K562 (cell line): ENCODE data around the gene NRTN. TPM values are rescaled to one million over a fixed set of nuclear protein-coding genes. Genes with fewer than 3 reads are reported as not detected.

Experiments
- ATAC-seq: fragments of 200-7000 bp; cut with Tn5 transposase; 3 replicates; pipeline ENCODE4 v1.9.1; 2020; ENCODE audit warnings: moderate library complexity
- BruUV-seq: library from RNA; stranded (reverse); fragments of 400-500 nt; replicated peaks from 2 replicates; lab custom pipeline; 2021; lab: Mats Ljungman, UMichigan
- CTCF ChIA-PET: fragments of 300-600 bp; formaldehyde crosslinking; extraction: SDS; loops from one replicate; lab custom pipeline; 2021; ENCODE audit warnings: low intra/inter-chr PET ratio; lab: Yijun Ruan, JAX
- POLR2A ChIA-PET: fragments of 300-600, 350-650 bp; sonication (Branson Sonifier 250); formaldehyde crosslinking; extraction: SDS; loops from one replicate; lab custom pipeline; 2021; ENCODE audit warnings: antibody characterized with exemption, inconsistent platforms; lab: Yijun Ruan, JAX
- DNase-seq, 4 experiments: peaks; one replicate each; pipeline versions ENCODE4 v3.0.0 to v3.0.0-alpha.2; 2011 to 2018; ENCODE audit warnings: low spot score in 3 of 4, mixed read lengths in 3 of 4; ENCODE audit errors: extremely low read depth in 1 of 4
- FAIRE-seq: peaks from 2 replicates; lab custom pipeline; 2011; peaks lifted over from hg19 to GRCh38; lab: Jason Lieb, UNC
- H2AFZ ChIP-seq: 2 replicates; pipeline ENCODE4 v1.6.0; 2011; ENCODE audit warnings: low read depth, low read length, control low read depth, inconsistent platforms
- H3K27ac ChIP-seq: fragments of 200-600 bp; 3 replicates; pipeline ENCODE4 v1.8.0; 2011; ENCODE audit warnings: low read depth, mild to moderate bottlenecking, control low read depth, inconsistent platforms, low read length, moderate library complexity, mixed read lengths; ENCODE audit errors: extremely low read depth
- H3K27me3 ChIP-seq, 2 experiments: fragments of 300-600 bp in 1 of 2; 2 replicates in 1 of 2; 3 replicates in 1 of 2; pipeline versions ENCODE4 v1.6.0 to v1.8.0; 2011; ENCODE audit warnings: inconsistent platforms in 2 of 2, low read length in 2 of 2, mild to moderate bottlenecking in 1 of 2, mixed read lengths in 1 of 2, moderate library complexity in 1 of 2; ENCODE audit not compliant: control insufficient read depth in 2 of 2, insufficient read depth in 2 of 2
- H3K36me3 ChIP-seq: fragments of 300-600 bp; 3 replicates; pipeline ENCODE4 v1.8.0; 2011; ENCODE audit warnings: mild to moderate bottlenecking, low read length, inconsistent platforms; ENCODE audit not compliant: control insufficient read depth, insufficient read depth
- H3K4me1 ChIP-seq, 2 experiments: fragments of 200-600 bp in 1 of 2; replicated peaks in 1 of 2; 2 replicates in 1 of 2; 3 replicates in 1 of 2; pipeline versions ENCODE4 v1.5.1 to v1.8.0; 2011; ENCODE audit warnings: inconsistent platforms in 2 of 2, low read length in 2 of 2, mild to moderate bottlenecking in 1 of 2, mixed read lengths in 1 of 2, moderate library complexity in 1 of 2; ENCODE audit not compliant: control insufficient read depth in 2 of 2, insufficient read depth in 2 of 2
- H3K4me2 ChIP-seq: 2 replicates; pipeline ENCODE4 v1.6.1; 2011; ENCODE audit warnings: low read length, control low read depth, inconsistent platforms, mixed read lengths; ENCODE audit not compliant: insufficient read depth
- H3K4me3 ChIP-seq: fragments of 200-600 bp; sonication (generic), shearing (Covaris generic); 2 replicates; pipeline ENCODE4 v1.5.1; 2016; ENCODE audit warnings: control low read depth, inconsistent platforms
- H3K79me2 ChIP-seq: fragments of 200-600 bp; 3 replicates; pipeline ENCODE4 v1.8.0; 2011; ENCODE audit warnings: low read length, inconsistent platforms; ENCODE audit not compliant: control insufficient read depth, insufficient read depth
- H3K9ac ChIP-seq, 2 experiments: 2 replicates each; pipeline versions ENCODE4 v1.6.0 to v1.6.1; 2011; ENCODE audit warnings: low read depth in 2 of 2, low read length in 2 of 2, control low read depth in 1 of 2, inconsistent platforms in 1 of 2, mild to moderate bottlenecking in 1 of 2, mixed read lengths in 1 of 2; ENCODE audit not compliant: insufficient read depth in 1 of 2
- H3K9me1 ChIP-seq: one replicate; pipeline ENCODE4 v1.6.0; 2011; ENCODE audit warnings: inconsistent platforms, mild to moderate bottlenecking, low read length, moderate library complexity; ENCODE audit not compliant: control insufficient read depth, insufficient read depth
- H3K9me3 ChIP-seq: replicated peaks from 2 replicates; pipeline ENCODE4 v1.5.1; 2011; ENCODE audit warnings: low read depth, low read length, inconsistent platforms; ENCODE audit not compliant: control insufficient read depth, insufficient read depth
- H4K20me1 ChIP-seq: replicated peaks from 2 replicates; pipeline ENCODE4 v1.6.1; 2011; ENCODE audit warnings: low read length, inconsistent platforms, mixed read lengths; ENCODE audit not compliant: control insufficient read depth, insufficient read depth
- CBFA2T2 ChIP-seq: fragments of 450-650 bp; conservative IDR thresholded peaks from 2 replicates; pipeline ENCODE4 v1.6.1; 2017; ENCODE audit warnings: mild to moderate bottlenecking
- CTCF ChIP-seq, 3 experiments: IDR thresholded peaks in 2 of 3; conservative IDR thresholded peaks in 1 of 3; 2 replicates each; pipeline ENCODE4 v1.5.1; 2011 to 2012; ENCODE audit warnings: low read length in 3 of 3, mild to moderate bottlenecking in 3 of 3, control low read depth in 2 of 3, improper control_type of control experiment in 1 of 3, inconsistent platforms in 1 of 3, low read depth in 1 of 3, mixed read lengths in 1 of 3, moderate library complexity in 1 of 3; ENCODE audit not compliant: insufficient read depth in 2 of 3
- GABPB2 ChIP-seq: fragments of 250-450 bp; sonication (Bioruptor Pico); conservative IDR thresholded peaks from 2 replicates; pipeline ENCODE4 v1.5.1; 2021; ENCODE audit warnings: mild to moderate bottlenecking
- KAT7 ChIP-seq: sonication (generic); formaldehyde crosslinking; IDR thresholded peaks from 2 replicates; pipeline ENCODE4 v1.8.0; 2022; ENCODE audit warnings: missing genetic modification reagents, mild to moderate bottlenecking, borderline replicate concordance
- KDM4B ChIP-seq, 2 experiments: fragments of 450-650 bp in 1 of 2; sonication (generic) in 1 of 2; IDR thresholded peaks; 2 replicates each; pipeline ENCODE4 v1.6.1; 2016 to 2017; ENCODE audit warnings: borderline replicate concordance in 2 of 2, antibody characterized with exemption in 1 of 2, low read depth in 1 of 2, mild to moderate bottlenecking in 1 of 2
- KHSRP ChIP-seq: fragments of 450-650 bp; IDR thresholded peaks from 2 replicates; pipeline ENCODE4 v1.6.1; 2017
- MEIS2 ChIP-seq: fragments of 450-650 bp; IDR thresholded peaks from 2 replicates; pipeline ENCODE4 v1.6.1; 2014; ENCODE audit warnings: mild to moderate bottlenecking; ENCODE audit not compliant: partially characterized antibody
- MYBL2 ChIP-seq, 2 experiments: fragments of 450-650 bp in 1 of 2; sonication (generic) in 1 of 2; formaldehyde crosslinking in 1 of 2; IDR thresholded peaks; 2 replicates each; pipeline versions ENCODE4 v1.6.1 to v1.8.1; 2017 to 2022; ENCODE audit warnings: borderline replicate concordance in 1 of 2, inconsistent platforms in 1 of 2, low read depth in 1 of 2, mild to moderate bottlenecking in 1 of 2, missing genetic modification reagents in 1 of 2, moderate library complexity in 1 of 2
- RBBP5 ChIP-seq: fragments of 200-600 bp; sonication (generic); IDR thresholded peaks from 2 replicates; pipeline ENCODE4 v1.6.1; 2012; ENCODE audit warnings: borderline replicate concordance, mild to moderate bottlenecking, low read length, control low read depth, inconsistent platforms; ENCODE audit not compliant: insufficient read depth, poor library complexity, severe bottlenecking
- SNRNP70 ChIP-seq: fragments of 200-400 bp; formaldehyde crosslinking; optimal IDR thresholded peaks from 2 replicates; pipeline ENCODE3; 2017; ENCODE audit warnings: low read depth, low read length
- SUPT5H ChIP-seq: fragments of 450-650 bp; IDR thresholded peaks from 2 replicates; pipeline ENCODE4 v1.6.1; 2016
- XRCC3 ChIP-seq: fragments of 450-650 bp; IDR thresholded peaks from 2 replicates; pipeline ENCODE4 v1.6.1; 2017; ENCODE audit warnings: mild to moderate bottlenecking, moderate library complexity
- ZNF184 ChIP-seq: sonication (generic); formaldehyde crosslinking; IDR thresholded peaks from 2 replicates; pipeline ENCODE4 v1.5.0; 2020; ENCODE audit warnings: missing genetic modification reagents
- ZNF584 ChIP-seq: fragments of 200-800 bp; sonication (Bioruptor generic); IDR thresholded peaks from 2 replicates; pipeline ENCODE4 v1.6.1; 2016; ENCODE audit warnings: low read depth, mild to moderate bottlenecking, missing genetic modification characterization, missing compliant biosample characterization
- ZNF668 ChIP-seq: fragments of 250-450 bp; sonication (Bioruptor Pico); IDR thresholded peaks from 2 replicates; pipeline ENCODE4 v1.8.0; 2022; ENCODE audit warnings: mild to moderate bottlenecking, inconsistent platforms
- ZNF785 ChIP-seq: fragments of 250-450 bp; sonication (Bioruptor Pico); IDR thresholded peaks from 2 replicates; pipeline ENCODE4 v1.4.0; 2020; ENCODE audit warnings: mild to moderate bottlenecking
- WGBS: fragments of 100-300 bp; shearing (Covaris generic); methylation state at CpG from one replicate; pipeline ENCODE4 v1.1.6; 2016; ENCODE audit warnings: low coverage, mixed read lengths; ENCODE audit not compliant: insufficient coverage; ENCODE audit errors: missing lambda C conversion rate; 5-methylcytosine and 5-hydroxymethylcytosine counted together
- in situ Hi-C: fragments of 300-500 bp; cut with MboI; formaldehyde crosslinking; loops from 4 replicates; pipeline ENCODE4 v1.15.0; 2018; ENCODE audit warnings: inconsistent platforms, mixed read lengths
- intact Hi-C: fragments of 100-400 bp; cut with micrococcal nuclease; formaldehyde crosslinking; loops from 2 replicates; pipeline ENCODE4 v1.14.2; 2022
- polyA plus RNA-seq, 8 experiments: library from polyadenylated mRNA; depleted of rRNA in 4 of 8; stranded (reverse) in 5 of 8; unstranded in 3 of 8; fragments of >200 nt; fragmentation: Nextera tagmentation in 2 of 8; fragmentation: Illumina TruSeq in 1 of 8; extraction: Ambion mirVana in 2 of 8; extraction: Trizol in 1 of 8; gene quantifications; 2 replicates each; pipeline versions ENCODE4 v1.2.1 to v1.2.3, GENCODE V29; 2011 to 2014; ENCODE audit warnings: inconsistent platforms in 1 of 8, missing spikeins in 1 of 8
- total RNA-seq, 7 experiments: library from RNA; depleted of rRNA in 6 of 7; stranded (reverse); fragments of >200 nt in 6 of 7; fragmentation: Illumina TruSeq in 2 of 7; extraction: Trizol in 2 of 7; gene quantifications; 2 replicates each; pipeline versions ENCODE4 v1.2.1 to v1.2.3, GENCODE V29; 2011 to 2021; ENCODE audit warnings: low replicate concordance in 1 of 7
- TF ChIP-seq, protein P1 (sequence below): fragments of 450-650 bp; IDR thresholded peaks from 2 replicates; pipeline ENCODE4 v1.6.1; 2017; ENCODE audit warnings: mild to moderate bottlenecking, moderate library complexity
- TF ChIP-seq, protein P2 (sequence below): fragments of 250-450 bp; sonication (Bioruptor Pico); IDR thresholded peaks from 2 replicates; pipeline ENCODE4 v1.8.0; 2022; ENCODE audit warnings: inconsistent platforms, mild to moderate bottlenecking, moderate library complexity, borderline replicate concordance

Gene NRTN
- total and polyA plus RNA-seq, 9 of the 15 experiments (the other 6 are each of a cell fraction or from before 2014, with no cell fraction given): 0.62 to 8.1 (median 1.6) TPM; not detected in 2

- no peak overlapping the region for H2AFZ ChIP-seq
- 32% methylated on average over 7 of the region's 9 CpGs for WGBS
- H3K4me2 ChIP-seq: no peak overlapping the region
- H3K27me3 ChIP-seq: no peaks in the 10 kb centered on the region
- no peak overlapping the region for H3K4me3 ChIP-seq
- no peak for FAIRE-seq
- ATAC-seq: no peak
- H4K20me1 ChIP-seq: no peaks in the 10 kb centered on the region
- ChIA-PET POLR2A (interaction anchor here (1.2 to 2.0 kb wide), 2 partner anchors 10 to 14 kb away, joined by 3 to 16 read pairs; no protein-coding TSS in a partner anchor), CTCF (no interaction called here)
- no peak overlapping the region for H3K27ac ChIP-seq
- no peaks in the 10 kb centered on the region for H3K9me3 ChIP-seq
- peaks cover 0 to 4% of the 10 kb centered on the region in 2 experiments; a peak in 2 of 5 replicates for H3K4me1 ChIP-seq
- H3K9me1 ChIP-seq: no peaks in the 10 kb centered on the region
- in situ Hi-C loops: no loop called here
- no peaks in the 10 kb centered on the region for H3K36me3 ChIP-seq
- intact Hi-C loops: no loop called here
- no peak overlapping the region for H3K9ac ChIP-seq
- no TSS peak for BruUV-seq
- H3K79me2 ChIP-seq: no peaks in the 10 kb centered on the region
- DNase-seq: no peak
- TF ChIP-seq KAT7 (CRISPR knock-in tag) (no peak), SNRNP70 (no peak), CBFA2T2 (no peak), KDM4B (IDR thresholded peaks at IDR 0.05; ENCODE audit: borderline replicate concordance in 2 of 2, low read depth in 1 of 2) (no peak), MEIS2 (no peak), RBBP5 (no peak), MYBL2 (IDR thresholded peaks at IDR 0.05; ENCODE audit: low read depth) (no peak), MYBL2 (CRISPR knock-in tag; IDR thresholded peaks at IDR 0.05; ENCODE audit: borderline replicate concordance) (no peak), ZNF584 (CRISPR knock-in tag) (no peak), ZNF668 (CRISPR knock-in tag) (no peak), SUPT5H (no peak), KHSRP (no peak), GABPB2 (CRISPR knock-in tag) (no peak), XRCC3 (no peak), ZNF184 (CRISPR knock-in tag) (no peak), CTCF (IDR thresholded peaks at IDR 0.05 in 2 of 3, conservative IDR thresholded peaks at IDR 0.05 in 1 of 3; ENCODE audit: insufficient read depth in 2 of 3, low read depth in 1 of 3, low read length in 3 of 3) (no peak), ZNF785 (CRISPR knock-in tag) (no peak)
- TF ChIP-seq, protein P1, sequence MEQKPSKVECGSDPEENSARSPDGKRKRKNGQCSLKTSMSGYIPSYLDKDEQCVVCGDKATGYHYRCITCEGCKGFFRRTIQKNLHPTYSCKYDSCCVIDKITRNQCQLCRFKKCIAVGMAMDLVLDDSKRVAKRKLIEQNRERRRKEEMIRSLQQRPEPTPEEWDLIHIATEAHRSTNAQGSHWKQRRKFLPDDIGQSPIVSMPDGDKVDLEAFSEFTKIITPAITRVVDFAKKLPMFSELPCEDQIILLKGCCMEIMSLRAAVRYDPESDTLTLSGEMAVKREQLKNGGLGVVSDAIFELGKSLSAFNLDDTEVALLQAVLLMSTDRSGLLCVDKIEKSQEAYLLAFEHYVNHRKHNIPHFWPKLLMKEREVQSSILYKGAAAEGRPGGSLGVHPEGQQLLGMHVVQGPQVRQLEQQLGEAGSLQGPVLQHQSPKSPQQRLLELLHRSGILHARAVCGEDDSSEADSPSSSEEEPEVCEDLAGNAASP: no peak
- TF ChIP-seq, protein P2, sequence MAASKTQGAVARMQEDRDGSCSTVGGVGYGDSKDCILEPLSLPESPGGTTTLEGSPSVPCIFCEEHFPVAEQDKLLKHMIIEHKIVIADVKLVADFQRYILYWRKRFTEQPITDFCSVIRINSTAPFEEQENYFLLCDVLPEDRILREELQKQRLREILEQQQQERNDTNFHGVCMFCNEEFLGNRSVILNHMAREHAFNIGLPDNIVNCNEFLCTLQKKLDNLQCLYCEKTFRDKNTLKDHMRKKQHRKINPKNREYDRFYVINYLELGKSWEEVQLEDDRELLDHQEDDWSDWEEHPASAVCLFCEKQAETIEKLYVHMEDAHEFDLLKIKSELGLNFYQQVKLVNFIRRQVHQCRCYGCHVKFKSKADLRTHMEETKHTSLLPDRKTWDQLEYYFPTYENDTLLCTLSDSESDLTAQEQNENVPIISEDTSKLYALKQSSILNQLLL (CRISPR knock-in tag): no peak
These were observed 9.4 kb downstream of the NRTN start for GRCh38 chr19:5814123-5814851.
